ENCODE results near the gene TMPRSS7. TPM values are rescaled to one million over a fixed set of nuclear protein-coding genes. Genes with fewer than 3 reads are reported as not detected.

Gene TMPRSS7
- total and polyA plus RNA-seq, 2 experiments from 2014 or later = not detected

GRCh38 chr3:112097378-112097777 lies 62.8 kb downstream of the TMPRSS7 start:
- no peaks in the 10 kb centered on the region for H3K27me3 ChIP-seq (ENCODE audit: insufficient read depth)
- no peaks in the 10 kb centered on the region for H3K36me3 ChIP-seq (ENCODE audit: insufficient read depth)
- H3K4me1 ChIP-seq (ENCODE audit: insufficient read depth) = peaks cover 10% of the 10 kb centered on the region
- DNase-seq (ENCODE audit: low spot score) (no peak), ATAC-seq (no peak)
- no peak overlapping the region for H3K4me3 ChIP-seq
- peaks cover 4% of the 10 kb centered on the region; the same call in 1 of the 2 replicates for H3K9me2 ChIP-seq (ENCODE audit: insufficient read depth)
- Mint-ChIP-seq H3K27me3 (ENCODE audit: insufficient read depth, low read depth, poor library complexity) (peaks cover 3% of the 10 kb centered on the region), H3K36me3 (ENCODE audit: low read depth) (no peaks in the 10 kb centered on the region; the same call in 1 of the 3 replicates), H3K27ac (no peak overlapping the region), H3K4me1 (peaks cover 12% of the 10 kb centered on the region), H3K9me3 (no peaks in the 10 kb centered on the region), H3K4me3 (no peak overlapping the region)
- no peak overlapping the region for H3K4me2 ChIP-seq
- no peak overlapping the region for H2AFZ ChIP-seq
- H3K27ac ChIP-seq (ENCODE audit: low read depth) = no peak overlapping the region
- no peak for TF ChIP-seq CTCF (conservative IDR thresholded peaks at IDR 0.05; ENCODE audit: low read depth in 2 of 2)
- TF ChIP-seq CREB1 (CRISPR knock-in tag; IDR thresholded peaks at IDR 0.05; ENCODE audit: low read depth) = no peak
- TF ChIP-seq ZNF331 (CRISPR knock-in tag; IDR thresholded peaks at IDR 0.05; ENCODE audit: low read depth) = no peak
- TF ChIP-seq REST (IDR thresholded peaks at IDR 0.05; ENCODE audit: unreplicated experiment) = no peak
- TF ChIP-seq EZH2phosphoT487 (IDR thresholded peaks at IDR 0.05; ENCODE audit: unreplicated experiment) = no peak
- no peak for TF ChIP-seq NANOG (IDR thresholded peaks at IDR 0.05; ENCODE audit: borderline replicate concordance)
- TF ChIP-seq ZNF462 (CRISPR knock-in tag; IDR thresholded peaks at IDR 0.05) = no peak
- TF ChIP-seq ZNF114 (CRISPR knock-in tag; IDR thresholded peaks at IDR 0.05) = no peak
- TF ChIP-seq EZH2 (IDR thresholded peaks at IDR 0.05; ENCODE audit: low read depth, unreplicated experiment) = no peak
- H4K20me1 ChIP-seq (replicated peaks; ENCODE audit: insufficient read depth) = no peaks in the 10 kb centered on the region
- no peaks in the 10 kb centered on the region for H3F3A ChIP-seq (replicated peaks; ENCODE audit: low read depth)
- peaks cover 6% of the 10 kb centered on the region for H3K79me2 ChIP-seq (replicated peaks; ENCODE audit: insufficient read depth)

Data from GM23338 (cell line).